ENCODE data around the gene SYNGR3.

DNA sequence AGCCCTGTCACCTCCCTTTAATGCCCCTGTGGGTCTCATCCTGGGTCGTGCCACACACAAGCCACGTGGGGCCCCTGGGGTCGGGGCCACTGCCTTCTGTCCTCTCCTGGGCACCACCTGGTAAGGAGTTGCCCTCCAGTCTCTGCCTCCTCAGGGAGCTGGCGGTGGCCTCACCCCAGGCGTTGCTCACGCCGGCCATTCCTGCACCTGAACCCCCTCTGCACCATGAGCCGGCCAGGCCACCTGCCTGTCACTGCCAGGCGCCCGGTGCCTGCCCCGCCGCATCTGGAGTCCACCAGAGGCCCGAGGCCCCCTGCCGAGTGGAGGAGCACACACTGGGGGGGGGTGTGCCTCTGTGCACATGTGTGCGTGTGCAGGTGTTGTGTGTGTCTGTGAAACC, 47.3 kb downstream of the SYNGR3 start:
- TF ChIP-seq CTCF (IDR thresholded peaks at IDR 0.05; ENCODE audit: low read depth, low read length, poor library complexity, severe bottlenecking) (no peak), EZH2phosphoT487 (IDR thresholded peaks at IDR 0.05; ENCODE audit: borderline replicate concordance, low read length) (no peak)
